NCI-H146 (cell line): ENCODE measurements around the gene PRR3.

Source experiments
- DNase-seq: peaks from one replicate; lab custom pipeline; 2025; lab: John Stamatoyannopoulos, UW

The PRR3 gene

GRCh38 chr6:30571762-30572082 is 14.6 kb downstream of the PRR3 start:
- DNase-seq, result no peak

GRCh38 chr6:30572148-30572547 is 15.1 kb downstream of the PRR3 start:
- no peak for DNase-seq

- no peak for DNase-seq
Measured at GRCh38 chr6:30573113-30573512, 16.0 kb downstream of the PRR3 start.

- no peak for DNase-seq
Measured at GRCh38 chr6:30578051-30578450, 21.0 kb downstream of the PRR3 start.

GRCh38 chr6:30583921-30584320 is 26.8 kb downstream of the PRR3 start:
- DNase-seq, result no peak

GRCh38 chr6:30589754-30590358 is 32.8 kb downstream of the PRR3 start:
- DNase-seq, result no peak

- DNase-seq, result no peak
Measured at GRCh38 chr6:30590509-30590908, 33.4 kb downstream of the PRR3 start.

GRCh38 chr6:30591008-30591407 is 33.9 kb downstream of the PRR3 start:
- no peak for DNase-seq

GRCh38 chr6:30592287-30592686 is 35.2 kb downstream of the PRR3 start:
- DNase-seq, result no peak

GRCh38 chr6:30597315-30598144 is 40.4 kb downstream of the PRR3 start:
- DNase-seq, result peak; percentile 52

- DNase-seq, result no peak
Measured at GRCh38 chr6:30598912-30599624, 42.0 kb downstream of the PRR3 start.

GRCh38 chr6:30599625-30600324 is 42.7 kb downstream of the PRR3 start:
- DNase-seq, result no peak

GRCh38 chr6:30600451-30600961 is 43.4 kb downstream of the PRR3 start:
- DNase-seq, result no peak

GRCh38 chr6:30601436-30601814 is 44.3 kb downstream of the PRR3 start:
- no peak for DNase-seq

- DNase-seq, result no peak
Measured at GRCh38 chr6:30601815-30602641, 44.9 kb downstream of the PRR3 start.

GRCh38 chr6:30603961-30604360 is 46.9 kb downstream of the PRR3 start:
- DNase-seq, result no peak

- no peak for DNase-seq
Measured at GRCh38 chr6:30610065-30610464, 53.0 kb downstream of the PRR3 start.

- DNase-seq, result no peak
Measured at GRCh38 chr6:30611150-30611855, 54.2 kb downstream of the PRR3 start.

- DNase-seq, result no peak
Measured at GRCh38 chr6:30611856-30612194, 54.7 kb downstream of the PRR3 start.

GRCh38 chr6:30612213-30612612 is 55.1 kb downstream of the PRR3 start:
- DNase-seq, result no peak

GRCh38 chr6:30612687-30613248 is 55.7 kb downstream of the PRR3 start:
- no peak for DNase-seq
